ENCODE data around the gene LIPJ.

Gene LIPJ

GRCh38 chr10:88594482-88594881 is 7.9 kb downstream of the LIPJ start:
- DNase-seq = no peak

GRCh38 chr10:88598055-88598454 is 11.5 kb downstream of the LIPJ start:
- no peak for DNase-seq

- no peak for DNase-seq
Observed at GRCh38 chr10:88608052-88608732, 21.6 kb downstream of the LIPJ start.

GRCh38 chr10:88608780-88609179 is 22.2 kb downstream of the LIPJ start:
- DNase-seq = no peak

DNA sequence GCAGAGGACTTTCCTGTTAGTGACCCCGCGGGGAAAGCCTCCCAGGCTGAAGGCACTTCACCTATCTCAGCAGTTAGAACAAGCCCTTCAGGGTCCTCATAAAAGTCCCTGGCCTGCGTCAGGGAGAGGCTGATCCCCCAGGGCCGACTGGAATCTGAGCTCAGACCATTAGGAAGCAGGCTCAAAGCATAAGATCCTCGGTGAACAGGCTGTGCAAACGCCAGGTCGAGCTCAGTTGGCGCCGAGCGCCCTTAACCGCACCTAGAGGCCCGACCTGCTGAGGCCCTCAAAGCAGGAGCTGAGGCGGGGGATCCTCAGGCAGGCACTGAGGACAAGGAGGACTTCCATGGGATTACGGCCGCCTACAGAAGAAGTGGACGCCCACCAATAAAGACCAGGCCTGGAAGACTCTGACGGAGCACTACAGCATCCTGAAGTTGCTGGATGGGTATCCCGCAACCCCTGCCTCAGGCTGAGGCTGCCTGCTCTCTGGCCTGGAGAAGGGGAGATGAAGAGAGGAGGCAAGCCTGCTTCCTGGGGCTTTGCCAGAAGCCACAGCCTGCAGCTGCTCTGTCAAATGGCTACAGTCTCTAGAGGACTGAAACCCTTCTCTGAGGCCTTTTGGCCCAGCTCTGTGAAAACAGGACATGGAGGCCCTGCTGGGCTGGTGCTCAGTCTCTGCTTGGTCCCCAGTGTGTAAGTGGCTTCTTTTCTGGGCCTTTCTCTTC is 29.9 kb downstream of the LIPJ start:
- peak in 7 of 56 donors; percentile 1 to 12 (median 1) for DNase-seq

- no peak for DNase-seq
Observed at GRCh38 chr10:88617772-88618300, 31.3 kb downstream of the LIPJ start.

GRCh38 chr10:88618496-88618895 is 31.9 kb downstream of the LIPJ start:
- DNase-seq = no peak

- no peak for DNase-seq
Observed at GRCh38 chr10:88620441-88620840, 33.9 kb downstream of the LIPJ start.

DNA sequence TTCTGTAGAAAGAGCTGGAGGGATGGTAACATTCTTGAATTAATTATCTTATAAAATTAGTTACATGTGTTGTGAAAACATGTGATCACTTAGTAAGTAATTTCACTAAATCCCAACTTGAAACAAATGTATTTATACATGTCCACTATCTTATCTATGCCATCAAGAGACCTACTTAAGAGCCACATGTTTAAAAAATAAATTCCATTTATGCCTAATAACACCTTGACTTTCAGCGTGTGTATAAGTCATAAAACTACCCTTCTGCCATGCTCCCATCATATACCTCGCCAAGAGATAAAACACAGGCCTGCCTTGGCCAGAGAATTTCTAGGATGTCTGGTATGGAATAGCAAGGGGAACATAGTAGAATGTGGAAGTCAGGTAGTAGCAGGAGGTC is 37.3 kb downstream of the LIPJ start:
- no peak for DNase-seq

- DNase-seq = no peak
Observed at GRCh38 chr10:88624840-88625239, 38.3 kb downstream of the LIPJ start.

- no peak for DNase-seq
Observed at GRCh38 chr10:88640186-88640585, 53.6 kb downstream of the LIPJ start.

DNA sequence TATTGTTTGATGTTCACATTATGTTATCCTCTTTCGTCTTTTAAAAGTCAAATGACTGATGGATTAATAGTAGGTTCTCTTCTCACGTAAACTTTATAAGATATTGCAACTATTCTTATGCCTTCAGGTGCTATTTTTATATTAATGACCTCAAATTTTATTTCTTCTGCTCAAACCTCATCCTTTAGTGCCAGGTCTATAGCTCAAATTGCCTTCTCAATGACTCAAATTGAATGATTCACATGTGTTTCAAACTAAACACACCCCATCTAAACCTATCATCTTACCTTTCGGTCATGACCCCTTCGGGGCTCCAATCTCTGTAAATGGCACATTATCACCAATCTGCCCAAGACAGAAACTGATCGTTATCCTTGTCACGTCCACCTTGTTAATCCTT is 55.6 kb downstream of the LIPJ start:
- no peak for DNase-seq

DNA sequence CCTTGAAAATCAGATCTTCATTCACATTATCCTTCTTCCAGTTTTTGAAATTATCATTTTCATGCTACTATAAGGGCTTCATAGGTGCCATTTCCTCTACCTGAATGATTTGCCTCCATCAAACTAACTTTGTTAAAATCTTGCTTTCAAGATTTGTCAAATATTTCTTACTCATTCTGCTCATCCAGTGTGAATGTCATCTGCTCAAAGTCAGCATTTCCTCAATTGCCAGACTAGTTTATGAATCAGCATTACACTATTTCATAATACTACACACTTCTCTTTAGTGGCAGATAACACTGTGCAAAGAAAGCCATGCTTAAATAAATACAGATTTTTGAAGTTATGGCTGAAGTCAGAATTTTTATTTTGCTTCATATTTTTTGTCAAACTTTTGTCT is 56.4 kb downstream of the LIPJ start:
- no peak for DNase-seq

GRCh38 chr10:88647061-88647615 is 60.6 kb downstream of the LIPJ start:
- DNase-seq = no peak

GRCh38 chr10:88651101-88651551 is 64.6 kb downstream of the LIPJ start:
- no peak for DNase-seq

DNA sequence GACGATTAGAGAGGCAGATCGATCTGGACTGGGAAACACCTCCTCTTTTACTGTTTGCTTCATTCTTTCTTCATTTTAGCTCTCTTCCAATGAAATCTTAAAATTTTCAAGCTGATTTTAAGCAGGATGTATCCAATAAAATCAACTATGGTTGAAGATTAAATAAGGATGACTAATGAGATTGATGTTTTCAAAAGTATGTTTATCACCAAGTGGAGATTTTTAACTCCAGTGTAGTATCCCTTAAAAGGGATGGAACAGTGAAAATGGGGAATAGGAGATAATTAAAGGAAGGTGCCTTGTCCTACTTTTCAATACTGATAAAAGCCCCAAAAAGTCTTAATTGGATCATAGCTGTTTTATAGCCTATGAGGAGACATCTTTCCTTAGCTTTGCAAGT is 66.1 kb downstream of the LIPJ start:
- DNase-seq = no peak
